MM.1S (cell line): ENCODE measurements around the gene NFU1.

Source experiments
- DNase-seq: peaks from one replicate; pipeline ENCODE4 v3.0.0-alpha.2; 2015
- H2AFZ ChIP-seq: fragments of 300-600 bp; sonication (generic); 2 replicates; pipeline ENCODE4 v1.6.0; 2016; ENCODE audit warnings: antibody characterized with exemption, low read length
- H3F3A ChIP-seq: fragments of 300-600 bp; sonication (generic); 2 replicates; pipeline ENCODE4 v1.6.1; 2016; ENCODE audit warnings: mild to moderate bottlenecking, antibody characterized with exemption, low read length, moderate library complexity, mixed read lengths; ENCODE audit not compliant: insufficient read depth
- H3K27ac ChIP-seq: fragments of 300-600 bp; sonication (generic); 2 replicates; pipeline ENCODE4 v1.5.1; 2016; ENCODE audit warnings: mild to moderate bottlenecking, low read length
- H3K27me3 ChIP-seq: fragments of 300-600 bp; sonication (generic); replicated peaks from 2 replicates; pipeline ENCODE4 v1.6.0; 2016; ENCODE audit warnings: low read length; ENCODE audit not compliant: insufficient read depth
- H3K36me3 ChIP-seq: fragments of 300-600 bp; sonication (generic); replicated peaks from 2 replicates; pipeline ENCODE4 v1.6.1; 2016; ENCODE audit warnings: mild to moderate bottlenecking, low read length, mixed read lengths; ENCODE audit not compliant: insufficient read depth
- H3K4me1 ChIP-seq: fragments of 300-600 bp; sonication (generic); 2 replicates; pipeline ENCODE4 v1.6.1; 2016; ENCODE audit warnings: low read length, mixed read lengths
- H3K4me2 ChIP-seq: fragments of 300-600 bp; sonication (generic); 2 replicates; pipeline ENCODE4 v1.6.0; 2016; ENCODE audit warnings: low read depth, low read length
- H3K4me3 ChIP-seq: fragments of 300-600 bp; sonication (generic); 2 replicates; pipeline ENCODE4 v1.5.1; 2016; ENCODE audit warnings: low read length, mixed read lengths
- H3K79me2 ChIP-seq: fragments of 300-600 bp; sonication (generic); 2 replicates; pipeline ENCODE4 v1.6.1; 2016; ENCODE audit warnings: mixed run types, low read length, mixed read lengths
- H3K9ac ChIP-seq: fragments of 300-600 bp; sonication (generic); 2 replicates; pipeline ENCODE4 v1.6.1; 2016; ENCODE audit warnings: low read length, mixed read lengths
- H3K9me2 ChIP-seq: fragments of 300-600 bp; sonication (generic); replicated peaks from 2 replicates; pipeline ENCODE4 v1.6.1; 2016; ENCODE audit warnings: mild to moderate bottlenecking, low read length, mixed read lengths; ENCODE audit not compliant: insufficient read depth
- H3K9me3 ChIP-seq: fragments of 300-600 bp; sonication (generic); replicated peaks from 2 replicates; pipeline ENCODE4 v1.6.1; 2016; ENCODE audit warnings: mild to moderate bottlenecking, low read length, mixed read lengths; ENCODE audit not compliant: insufficient read depth
- H4K20me1 ChIP-seq: fragments of 300-600 bp; sonication (generic); 2 replicates; pipeline ENCODE4 v1.6.1; 2016; ENCODE audit warnings: mild to moderate bottlenecking, low read length, moderate library complexity, mixed read lengths; ENCODE audit not compliant: insufficient read depth
- CTCF ChIP-seq: fragments of 300-600 bp; sonication (generic); IDR thresholded peaks from 2 replicates; pipeline ENCODE4 v1.5.1; 2016; ENCODE audit warnings: antibody characterized with exemption, low read length, mixed read lengths
- EZH2 ChIP-seq: fragments of 300-600 bp; sonication (generic); optimal IDR thresholded peaks from 2 replicates; pipeline ENCODE3; 2017; ENCODE audit warnings: low read depth, mild to moderate bottlenecking, antibody characterized with exemption, low read length, mixed read lengths
- EZH2phosphoT487 ChIP-seq: fragments of 300-600 bp; sonication (generic); IDR thresholded peaks from 2 replicates; pipeline ENCODE4 v1.6.1; 2018; ENCODE audit warnings: antibody characterized with exemption, low read length

The NFU1 gene

GRCh38 chr2:69405306-69405705 is 31.9 kb downstream of the NFU1 start:
- no peak overlapping the region for H2AFZ ChIP-seq
- DNase-seq, result no peak
- H4K20me1 ChIP-seq, result no peaks in the 10 kb centered on the region
- no peaks in the 10 kb centered on the region for H3F3A ChIP-seq
- H3K79me2 ChIP-seq, result no peaks in the 10 kb centered on the region
- H3K36me3 ChIP-seq, result no peaks in the 10 kb centered on the region
- TF ChIP-seq CTCF (no peak), EZH2 (no peak), EZH2phosphoT487 (no peak)
- H3K27me3 ChIP-seq, result no peaks in the 10 kb centered on the region
- no peaks in the 10 kb centered on the region for H3K9me2 ChIP-seq
- H3K9me3 ChIP-seq, result no peaks in the 10 kb centered on the region
- no peaks in the 10 kb centered on the region for H3K4me1 ChIP-seq
- no peak overlapping the region for H3K9ac ChIP-seq
- H3K27ac ChIP-seq, result no peak overlapping the region
- no peak overlapping the region for H3K4me3 ChIP-seq
- H3K4me2 ChIP-seq, result no peak overlapping the region

- no peak for TF ChIP-seq CTCF
- no peak for TF ChIP-seq EZH2phosphoT487
- TF ChIP-seq EZH2, result no peak
- H3F3A ChIP-seq, result no peaks in the 10 kb centered on the region
- H3K9me2 ChIP-seq, result no peaks in the 10 kb centered on the region
- no peak overlapping the region for H3K9ac ChIP-seq
- no peaks in the 10 kb centered on the region for H3K4me1 ChIP-seq
- no peaks in the 10 kb centered on the region for H3K9me3 ChIP-seq
- H3K4me3 ChIP-seq, result no peak overlapping the region
- H3K36me3 ChIP-seq, result no peaks in the 10 kb centered on the region
- H3K79me2 ChIP-seq, result no peaks in the 10 kb centered on the region
- no peak for DNase-seq
- H3K4me2 ChIP-seq, result no peak overlapping the region
- no peaks in the 10 kb centered on the region for H3K27me3 ChIP-seq
- no peak overlapping the region for H2AFZ ChIP-seq
- no peak overlapping the region for H3K27ac ChIP-seq
- no peaks in the 10 kb centered on the region for H4K20me1 ChIP-seq
Observed at GRCh38 chr2:69400121-69400520, 37.1 kb downstream of the NFU1 start.

- Histone ChIP-seq H4K20me1 (no peaks in the 10 kb centered on the region), H3K4me2 (no peak overlapping the region), H3K9me2 (no peaks in the 10 kb centered on the region), H3K36me3 (no peaks in the 10 kb centered on the region), H3K4me3 (no peak overlapping the region), H3K9me3 (no peaks in the 10 kb centered on the region), H3K27ac (no peak overlapping the region), H3F3A (no peaks in the 10 kb centered on the region), H3K79me2 (no peaks in the 10 kb centered on the region), H3K9ac (no peak overlapping the region), H3K27me3 (no peaks in the 10 kb centered on the region), H2AFZ (no peak overlapping the region), H3K4me1 (no peaks in the 10 kb centered on the region)
- no peak for DNase-seq
- TF ChIP-seq EZH2phosphoT487 (no peak), EZH2 (no peak), CTCF (no peak)
Observed at GRCh38 chr2:69397234-69397633, 40.0 kb downstream of the NFU1 start.

- TF ChIP-seq CTCF (no peak), EZH2 (no peak), EZH2phosphoT487 (no peak)
- Histone ChIP-seq H3K36me3 (no peaks in the 10 kb centered on the region), H3K4me2 (no peak overlapping the region)
Observed at GRCh38 chr2:69395866-69396265, 41.4 kb downstream of the NFU1 start.

More at GRCh38 chr2:69395866-69396265, 41.4 kb downstream of the NFU1 start:
- DNase-seq, result no peak
- Histone ChIP-seq H3K4me1 (no peaks in the 10 kb centered on the region), H3F3A (no peaks in the 10 kb centered on the region), H3K9ac (no peak overlapping the region), H3K27me3 (no peaks in the 10 kb centered on the region), H3K9me3 (no peaks in the 10 kb centered on the region), H3K79me2 (no peaks in the 10 kb centered on the region), H3K27ac (no peak overlapping the region), H3K4me3 (no peak overlapping the region), H4K20me1 (no peaks in the 10 kb centered on the region), H2AFZ (no peak overlapping the region), H3K9me2 (no peaks in the 10 kb centered on the region)
